AG09319 (cell line): ENCODE results near the gene POMT2.

ENCODE experiments used
- DNase-seq: peaks from one replicate; pipeline ENCODE4 v3.0.0-alpha.2; 2010; ENCODE audit warnings: low read depth; ENCODE audit errors: extremely low read depth
- CTCF ChIP-seq: IDR thresholded peaks from 2 replicates; pipeline ENCODE4 v1.5.1; 2011; ENCODE audit warnings: low read depth, mild to moderate bottlenecking, inconsistent platforms, low read length, moderate library complexity

Gene POMT2

GRCh38 chr14:77301103-77301502 lies 19.6 kb downstream of the POMT2 start:
- TF ChIP-seq CTCF, result peak; percentile 94
- peak; percentile 54 for DNase-seq

- TF ChIP-seq CTCF, result no peak
- no peak for DNase-seq
Observed at GRCh38 chr14:77299771-77300170, 20.9 kb downstream of the POMT2 start.

DNA sequence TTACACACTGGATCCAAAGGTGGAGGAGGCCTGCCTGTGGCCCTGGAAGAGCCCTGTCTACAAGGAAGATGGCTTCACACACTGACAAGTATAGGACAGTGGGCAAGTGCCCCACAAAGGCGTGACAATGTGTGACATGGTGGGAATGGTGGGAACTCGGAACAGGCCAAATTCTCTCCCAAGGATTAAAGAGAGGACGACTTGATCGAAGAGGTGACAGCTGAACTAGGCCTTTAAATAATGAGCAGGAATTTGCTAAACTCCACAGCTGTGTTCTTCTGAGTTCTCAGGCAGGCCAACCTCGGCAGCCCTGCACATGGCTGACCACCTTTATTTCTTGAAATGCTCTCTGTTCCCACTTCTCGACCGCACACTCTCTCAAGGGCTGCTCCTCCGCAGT lies 23.8 kb downstream of the POMT2 start:
- DNase-seq, result no peak
- no peak for TF ChIP-seq CTCF

GRCh38 chr14:77296155-77296554 lies 24.5 kb downstream of the POMT2 start:
- no peak for DNase-seq
- no peak for TF ChIP-seq CTCF

GRCh38 chr14:77290705-77291104 lies 30.0 kb downstream of the POMT2 start:
- no peak for DNase-seq
- no peak for TF ChIP-seq CTCF

DNA sequence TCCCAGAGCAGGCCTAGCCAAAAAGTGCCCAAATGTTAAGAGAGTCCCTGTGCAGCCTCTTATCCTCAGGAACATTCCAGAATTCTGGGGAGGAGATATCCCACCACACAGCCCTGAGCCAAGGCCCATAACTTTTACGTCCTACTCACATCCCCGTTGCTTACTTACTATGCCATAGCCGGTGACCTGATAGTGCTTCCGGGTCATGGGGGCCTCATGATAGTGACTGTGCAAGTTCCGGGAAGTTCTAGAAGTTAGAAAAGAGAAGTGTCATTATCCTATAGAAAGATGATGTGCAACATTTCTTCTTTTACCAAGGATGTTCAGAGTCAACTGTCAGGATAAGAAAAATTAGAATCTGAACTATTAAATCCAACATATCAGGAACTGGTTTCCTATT lies 34.1 kb downstream of the POMT2 start:
- no peak for TF ChIP-seq CTCF
- no peak for DNase-seq

GRCh38 chr14:77284466-77284865 lies 36.2 kb downstream of the POMT2 start:
- TF ChIP-seq CTCF, result no peak
- no peak for DNase-seq

DNA sequence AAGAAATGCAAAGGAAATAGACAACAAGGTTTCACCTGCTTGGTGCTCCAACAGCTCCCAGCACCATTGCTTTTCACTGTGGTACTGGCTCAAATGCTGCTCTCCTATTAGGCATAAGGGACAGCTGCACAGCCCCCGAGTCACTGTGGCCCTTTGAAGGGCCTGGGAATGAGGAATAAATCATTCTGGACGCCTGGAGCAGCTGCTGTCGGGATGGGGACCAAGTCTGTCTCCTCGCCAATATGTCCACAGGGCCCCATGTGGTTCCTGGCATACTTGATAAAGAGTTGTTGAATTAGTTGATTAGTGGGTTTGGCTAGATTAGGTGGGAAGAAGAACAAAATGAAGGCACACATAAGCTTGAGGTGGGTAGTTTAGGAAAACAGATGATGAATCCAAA lies 36.6 kb downstream of the POMT2 start:
- no peak for TF ChIP-seq CTCF

More for the DNA sequence above, 36.6 kb downstream of the POMT2 start:
- no peak for DNase-seq
